ENCODE measurements around the gene ERAS. TPM values are rescaled to one million over a fixed set of nuclear protein-coding genes. Genes with fewer than 3 reads are reported as not detected.

Gene ERAS, protein sequence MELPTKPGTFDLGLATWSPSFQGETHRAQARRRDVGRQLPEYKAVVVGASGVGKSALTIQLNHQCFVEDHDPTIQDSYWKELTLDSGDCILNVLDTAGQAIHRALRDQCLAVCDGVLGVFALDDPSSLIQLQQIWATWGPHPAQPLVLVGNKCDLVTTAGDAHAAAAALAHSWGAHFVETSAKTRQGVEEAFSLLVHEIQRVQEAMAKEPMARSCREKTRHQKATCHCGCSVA
- polyA plus RNA-seq (2013, experiment 1 of 2), result not detected
- not detected for polyA plus RNA-seq (2013, experiment 2 of 2)

DNA sequence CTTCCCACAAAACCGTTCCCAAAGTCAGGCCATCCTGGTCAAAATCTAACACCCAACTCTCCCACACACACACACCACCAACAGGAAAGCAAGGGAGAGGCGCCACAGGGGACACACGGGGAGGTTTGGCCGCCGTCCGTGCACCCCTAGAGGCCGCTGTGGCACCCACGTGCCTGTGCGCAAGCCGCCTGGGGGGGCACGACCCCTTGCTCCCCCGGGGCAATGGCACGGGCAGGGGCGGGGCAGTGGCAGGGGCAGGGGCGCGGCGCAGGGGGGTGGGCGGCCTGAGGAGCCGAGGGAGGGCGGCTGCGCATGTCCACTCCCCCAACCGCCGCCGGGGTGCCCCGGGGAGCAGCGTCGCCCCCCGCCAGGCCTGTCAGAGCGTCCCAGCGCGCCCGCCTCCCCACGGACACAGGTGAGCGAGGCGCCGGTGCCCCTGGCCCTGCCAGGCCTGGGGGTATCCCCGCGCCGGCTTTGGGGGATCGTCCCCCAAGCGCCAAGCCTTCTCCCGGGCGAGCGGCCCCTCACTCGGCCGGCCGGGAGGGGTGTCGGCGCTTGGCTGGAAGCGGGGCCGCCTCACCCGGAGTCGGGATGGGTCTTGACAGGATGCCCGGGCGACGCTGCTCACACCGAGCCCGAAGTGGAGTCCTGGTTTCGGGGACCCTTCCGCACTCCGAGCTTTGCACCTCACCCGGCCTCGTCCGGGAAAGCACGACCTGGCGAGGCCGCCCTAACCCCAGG is at the start of gene ERAS:
Gene ERAS, plus strand, starts transcription at position 379 of the 741 bp plus-strand sequence. CDS start 2,611 bp downstream, outside the sequence.
- Histone ChIP-seq H3K36me3 (ENCODE audit: control insufficient read depth, insufficient read depth, low read length) (peaks cover 28% of the 10 kb centered on the region), H3K4me3 (ENCODE audit: extremely low read depth, insufficient read depth, low read length, poor library complexity, severe bottlenecking) (no peak within 1 kb of the TSS), H3K9me3 (ENCODE audit: control insufficient read depth, low read length) (no peaks in the 10 kb centered on the region), H3K4me1 (ENCODE audit: control insufficient read depth, insufficient read depth, low read length, poor library complexity, severe bottlenecking) (no peaks in the 10 kb centered on the region), H3K27ac (ENCODE audit: low read depth, low read length, severe bottlenecking) (no peak within 1 kb of the TSS)
- WGBS, 2 experiments (ENCODE audit: insufficient coverage in 2 of 2), result 97 to 99% methylated on average over 25 to 44 of the region's 67 CpGs

DNA sequence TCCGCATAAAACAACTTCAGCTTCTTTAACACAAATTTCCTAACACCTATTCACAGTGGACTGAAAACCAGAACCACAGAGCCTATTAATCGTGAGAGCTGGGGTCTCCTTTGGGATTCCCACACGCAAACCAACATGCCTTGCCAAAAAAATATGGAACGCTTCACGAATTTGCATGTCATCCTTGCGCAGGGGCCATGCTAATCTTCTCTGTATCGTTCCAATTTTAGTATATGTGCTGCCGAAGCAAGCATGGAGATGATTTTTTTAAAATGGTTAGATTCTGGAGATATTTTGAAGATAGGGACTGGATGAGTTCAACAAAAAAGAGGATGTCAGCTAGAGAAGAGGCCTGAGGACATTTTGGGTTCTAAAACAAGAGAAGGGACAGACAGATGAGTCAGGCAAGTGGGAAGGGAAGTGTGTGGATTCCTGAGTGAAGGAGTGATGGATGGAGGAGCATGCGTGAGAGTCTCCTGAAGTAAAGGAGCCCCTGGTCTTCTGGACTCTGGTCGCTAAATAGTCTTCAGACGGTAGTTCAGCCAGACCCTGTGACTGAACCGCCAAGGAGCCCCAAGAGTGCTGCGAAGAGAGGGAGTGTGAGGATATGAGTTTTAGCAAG is 49.4 kb upstream of the ERAS start:
- WGBS, 2 experiments (ENCODE audit: insufficient coverage in 2 of 2), result 87 to 90% methylated on average over 2 to 4 of the region's 13 CpGs
- H3K9me3 ChIP-seq (ENCODE audit: control insufficient read depth, low read length), result no peaks in the 10 kb centered on the region
- H3K4me3 ChIP-seq (ENCODE audit: extremely low read depth, insufficient read depth, low read length, poor library complexity, severe bottlenecking), result no peak overlapping the region
- H3K4me1 ChIP-seq (ENCODE audit: control insufficient read depth, insufficient read depth, low read length, poor library complexity, severe bottlenecking), result no peaks in the 10 kb centered on the region
- no peaks in the 10 kb centered on the region for H3K36me3 ChIP-seq (ENCODE audit: control insufficient read depth, insufficient read depth, low read length)
- no peak overlapping the region for H3K27ac ChIP-seq (ENCODE audit: low read depth, low read length, severe bottlenecking)

DNA sequence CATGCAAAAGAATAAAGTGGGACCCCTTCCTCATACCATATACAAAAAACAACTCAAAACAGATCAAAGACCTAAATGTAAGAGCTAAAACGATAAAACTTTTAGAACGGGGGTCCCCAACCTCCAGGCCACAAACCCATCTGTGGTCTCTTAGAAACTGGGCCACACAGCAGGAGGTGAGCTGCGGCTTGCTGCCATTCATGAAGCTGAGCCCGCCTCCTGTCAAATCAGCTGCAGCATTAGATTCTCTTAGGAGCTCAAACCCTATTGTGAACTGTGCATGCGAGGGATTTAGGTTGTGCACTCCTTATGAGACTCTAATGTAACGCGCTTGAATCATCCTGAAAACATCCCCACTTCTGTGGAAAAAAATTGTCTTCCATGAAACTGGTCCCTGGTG is 46.9 kb upstream of the ERAS start:
- WGBS, 2 experiments (ENCODE audit: insufficient coverage in 2 of 2), result 69 to 89% methylated on average over 3 to 4 of the region's 7 CpGs
- no peak overlapping the region for H3K27ac ChIP-seq (ENCODE audit: low read depth, low read length, severe bottlenecking)
- no peaks in the 10 kb centered on the region for H3K4me1 ChIP-seq (ENCODE audit: control insufficient read depth, insufficient read depth, low read length, poor library complexity, severe bottlenecking)
- H3K4me3 ChIP-seq (ENCODE audit: extremely low read depth, insufficient read depth, low read length, poor library complexity, severe bottlenecking), result no peak overlapping the region
- H3K9me3 ChIP-seq (ENCODE audit: control insufficient read depth, low read length), result no peaks in the 10 kb centered on the region
- no peaks in the 10 kb centered on the region for H3K36me3 ChIP-seq (ENCODE audit: control insufficient read depth, insufficient read depth, low read length)

DNA sequence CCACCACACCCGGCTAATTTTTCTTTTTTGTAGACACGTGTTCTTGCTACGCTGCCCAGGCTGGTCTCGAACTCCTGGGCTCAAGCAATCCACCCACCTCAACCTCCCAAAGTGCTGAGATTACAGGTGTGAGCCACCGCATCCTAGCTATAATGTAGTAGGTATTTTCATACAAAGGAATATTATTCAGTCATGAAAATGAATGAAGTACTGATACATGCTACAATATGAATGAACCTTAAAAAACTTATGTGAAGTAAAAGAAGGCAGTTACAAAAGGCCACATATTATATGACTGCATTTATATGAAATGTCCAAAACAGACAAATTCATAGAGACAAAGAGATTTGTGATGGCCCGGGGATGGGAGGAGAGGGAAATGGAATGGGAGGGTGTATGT is 44.6 kb upstream of the ERAS start:
- Histone ChIP-seq H3K36me3 (ENCODE audit: control insufficient read depth, insufficient read depth, low read length) (no peaks in the 10 kb centered on the region), H3K4me1 (ENCODE audit: control insufficient read depth, insufficient read depth, low read length, poor library complexity, severe bottlenecking) (no peaks in the 10 kb centered on the region), H3K9me3 (ENCODE audit: control insufficient read depth, low read length) (no peaks in the 10 kb centered on the region), H3K27ac (ENCODE audit: low read depth, low read length, severe bottlenecking) (no peak overlapping the region), H3K4me3 (ENCODE audit: extremely low read depth, insufficient read depth, low read length, poor library complexity, severe bottlenecking) (no peak overlapping the region)
- WGBS, 2 experiments (ENCODE audit: insufficient coverage in 2 of 2), result 100% methylated on average over 1 to 4 of the region's 6 CpGs

DNA sequence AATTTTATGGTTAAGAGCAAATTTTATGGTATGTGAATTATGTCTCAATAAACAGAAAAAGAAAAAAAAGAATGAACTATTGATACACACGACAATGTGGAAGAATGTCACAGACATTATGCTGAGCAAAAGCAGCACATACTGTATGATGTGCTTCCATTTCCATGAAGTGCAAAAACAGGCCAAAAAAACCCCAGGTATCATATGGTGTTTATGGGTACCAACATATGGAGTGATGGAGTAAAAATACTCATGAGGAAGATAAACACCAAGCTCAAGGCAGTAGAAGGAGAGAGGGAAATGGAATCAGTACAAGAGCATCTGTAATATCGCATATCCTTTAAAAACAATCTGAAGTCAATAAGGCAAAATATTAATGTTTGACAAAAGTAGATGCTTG is 44.1 kb upstream of the ERAS start:
- Histone ChIP-seq H3K4me3 (ENCODE audit: extremely low read depth, insufficient read depth, low read length, poor library complexity, severe bottlenecking) (no peak overlapping the region), H3K4me1 (ENCODE audit: control insufficient read depth, insufficient read depth, low read length, poor library complexity, severe bottlenecking) (no peaks in the 10 kb centered on the region), H3K9me3 (ENCODE audit: control insufficient read depth, low read length) (no peaks in the 10 kb centered on the region), H3K27ac (ENCODE audit: low read depth, low read length, severe bottlenecking) (no peak overlapping the region), H3K36me3 (ENCODE audit: control insufficient read depth, insufficient read depth, low read length) (no peaks in the 10 kb centered on the region)
- WGBS, 2 experiments (ENCODE audit: insufficient coverage in 2 of 2), result no CpG with 5 or more reads among the region's 2 CpGs

DNA sequence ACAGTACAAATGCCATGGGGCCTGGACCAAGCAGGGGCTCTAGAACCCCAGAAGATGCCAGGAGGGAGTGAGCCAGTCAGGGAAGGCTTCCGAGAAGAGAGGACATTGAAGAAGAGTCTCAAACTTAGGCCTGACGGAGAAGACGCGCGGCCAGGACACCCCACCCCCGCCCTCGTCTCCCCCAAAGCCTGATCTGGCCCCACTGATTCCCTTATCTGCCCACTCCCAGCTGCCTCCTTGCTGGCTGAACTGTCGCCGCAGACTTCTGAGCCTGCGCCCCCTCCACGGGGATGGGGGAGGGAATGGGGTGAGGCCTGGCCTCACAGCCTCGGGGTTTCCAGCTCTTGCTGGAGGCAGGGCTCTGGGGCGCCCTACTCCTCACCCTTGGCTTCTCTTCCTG is 43.5 kb upstream of the ERAS start:
- Histone ChIP-seq H3K4me3 (ENCODE audit: extremely low read depth, insufficient read depth, low read length, poor library complexity, severe bottlenecking) (no peak overlapping the region), H3K27ac (ENCODE audit: low read depth, low read length, severe bottlenecking) (no peak overlapping the region), H3K9me3 (ENCODE audit: control insufficient read depth, low read length) (no peaks in the 10 kb centered on the region), H3K4me1 (ENCODE audit: control insufficient read depth, insufficient read depth, low read length, poor library complexity, severe bottlenecking) (no peaks in the 10 kb centered on the region), H3K36me3 (ENCODE audit: control insufficient read depth, insufficient read depth, low read length) (no peaks in the 10 kb centered on the region)
- 100% methylated on average over 1 of the region's 13 CpGs; no CpG with 5 or more reads in 1 of the 2 experiments for WGBS, 2 experiments (ENCODE audit: insufficient coverage in 2 of 2)

DNA sequence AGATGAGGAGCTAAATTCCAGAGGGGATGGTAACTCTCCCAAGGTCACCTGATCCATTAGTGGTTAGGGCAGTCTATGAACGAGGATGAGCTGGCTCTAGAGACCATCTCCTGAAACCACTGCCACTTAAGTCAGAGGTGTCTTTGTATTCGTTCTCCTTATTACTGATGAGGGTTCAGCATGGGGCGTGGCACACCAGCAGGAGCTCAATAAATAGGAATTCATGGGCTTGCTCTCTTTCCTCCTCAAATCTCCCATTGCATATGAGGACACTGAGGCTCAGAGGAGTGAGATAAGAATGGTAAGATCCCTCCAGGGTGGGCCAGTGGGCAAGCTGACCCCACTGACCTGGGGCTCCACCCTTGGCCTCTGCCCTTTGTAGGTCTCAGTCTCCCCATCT is 41.6 kb upstream of the ERAS start:
- 40% methylated on average over 2 of the region's 3 CpGs; no CpG with 5 or more reads in 1 of the 2 experiments for WGBS, 2 experiments (ENCODE audit: insufficient coverage in 2 of 2)

DNA sequence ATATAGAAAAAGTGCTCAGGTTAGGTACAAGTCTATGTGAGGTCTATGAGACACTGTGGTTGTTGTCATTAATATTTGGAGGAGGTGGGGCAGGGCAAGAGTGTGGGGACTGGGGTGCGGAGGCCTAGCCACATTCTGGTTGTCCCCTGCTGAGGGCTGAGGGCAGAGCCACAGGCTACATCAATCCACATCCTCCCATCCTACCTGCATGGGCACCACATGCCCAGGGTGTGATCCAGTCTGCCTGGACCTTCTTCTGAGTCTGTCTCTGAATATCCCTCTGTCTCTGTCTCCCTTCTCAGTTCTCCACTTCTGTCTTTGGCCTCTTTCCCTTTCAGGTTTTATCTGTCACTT is 41.1 kb upstream of the ERAS start:
- no peaks in the 10 kb centered on the region for H3K4me1 ChIP-seq (ENCODE audit: control insufficient read depth, insufficient read depth, low read length, poor library complexity, severe bottlenecking)
- no CpG with 5 or more reads among the region's 1 CpG for WGBS, 2 experiments (ENCODE audit: insufficient coverage in 2 of 2)
- H3K27ac ChIP-seq (ENCODE audit: low read depth, low read length, severe bottlenecking), result no peak overlapping the region
- H3K4me3 ChIP-seq (ENCODE audit: extremely low read depth, insufficient read depth, low read length, poor library complexity, severe bottlenecking), result no peak overlapping the region
- no peaks in the 10 kb centered on the region for H3K36me3 ChIP-seq (ENCODE audit: control insufficient read depth, insufficient read depth, low read length)
- no peaks in the 10 kb centered on the region for H3K9me3 ChIP-seq (ENCODE audit: control insufficient read depth, low read length)

More for the DNA sequence above, 41.6 kb upstream of the ERAS start:
- Histone ChIP-seq H3K9me3 (ENCODE audit: control insufficient read depth, low read length) (no peaks in the 10 kb centered on the region), H3K4me3 (ENCODE audit: extremely low read depth, insufficient read depth, low read length, poor library complexity, severe bottlenecking) (no peak overlapping the region), H3K4me1 (ENCODE audit: control insufficient read depth, insufficient read depth, low read length, poor library complexity, severe bottlenecking) (no peaks in the 10 kb centered on the region), H3K27ac (ENCODE audit: low read depth, low read length, severe bottlenecking) (no peak overlapping the region), H3K36me3 (ENCODE audit: control insufficient read depth, insufficient read depth, low read length) (no peaks in the 10 kb centered on the region)

DNA sequence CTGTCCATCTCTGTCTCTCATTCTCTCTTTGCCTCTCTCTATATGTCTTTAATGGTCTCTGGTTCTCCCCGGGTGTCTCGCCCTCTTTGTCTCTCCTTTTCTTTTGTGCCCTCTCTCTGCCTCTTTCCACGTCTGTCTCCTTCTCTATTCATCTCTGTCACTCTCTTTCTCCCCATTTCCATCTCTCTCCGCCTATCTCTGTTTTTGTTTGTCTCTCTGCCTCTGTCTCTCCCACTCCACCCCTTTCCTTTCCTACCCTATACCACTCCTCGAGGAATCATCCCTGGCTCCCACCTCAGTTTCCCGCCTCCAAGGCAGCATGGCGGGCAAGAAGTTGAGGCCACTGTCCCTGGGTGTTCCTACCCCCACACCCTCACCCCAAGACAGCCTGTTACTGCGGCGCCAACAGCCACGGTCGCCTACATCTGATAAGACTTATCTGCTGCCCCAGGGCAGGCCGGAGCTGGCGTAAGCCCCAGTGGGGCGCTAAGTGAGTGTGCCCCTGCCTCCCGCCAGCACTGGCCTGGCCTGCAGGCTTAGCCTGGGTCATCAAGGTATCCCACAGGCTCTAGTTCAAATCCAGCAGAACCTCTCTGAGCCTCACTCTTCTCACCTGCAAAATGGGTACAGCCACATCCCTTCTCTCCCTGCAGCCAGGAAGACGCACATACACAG is 40.6 kb upstream of the ERAS start:
- Histone ChIP-seq H3K9me3 (ENCODE audit: control insufficient read depth, low read length) (no peaks in the 10 kb centered on the region), H3K36me3 (ENCODE audit: control insufficient read depth, insufficient read depth, low read length) (no peaks in the 10 kb centered on the region), H3K27ac (ENCODE audit: low read depth, low read length, severe bottlenecking) (no peak overlapping the region), H3K4me3 (ENCODE audit: extremely low read depth, insufficient read depth, low read length, poor library complexity, severe bottlenecking) (no peak overlapping the region), H3K4me1 (ENCODE audit: control insufficient read depth, insufficient read depth, low read length, poor library complexity, severe bottlenecking) (no peaks in the 10 kb centered on the region)
- WGBS, 2 experiments (ENCODE audit: insufficient coverage in 2 of 2), result 80 to 86% methylated on average over 7 to 13 of the region's 16 CpGs

DNA sequence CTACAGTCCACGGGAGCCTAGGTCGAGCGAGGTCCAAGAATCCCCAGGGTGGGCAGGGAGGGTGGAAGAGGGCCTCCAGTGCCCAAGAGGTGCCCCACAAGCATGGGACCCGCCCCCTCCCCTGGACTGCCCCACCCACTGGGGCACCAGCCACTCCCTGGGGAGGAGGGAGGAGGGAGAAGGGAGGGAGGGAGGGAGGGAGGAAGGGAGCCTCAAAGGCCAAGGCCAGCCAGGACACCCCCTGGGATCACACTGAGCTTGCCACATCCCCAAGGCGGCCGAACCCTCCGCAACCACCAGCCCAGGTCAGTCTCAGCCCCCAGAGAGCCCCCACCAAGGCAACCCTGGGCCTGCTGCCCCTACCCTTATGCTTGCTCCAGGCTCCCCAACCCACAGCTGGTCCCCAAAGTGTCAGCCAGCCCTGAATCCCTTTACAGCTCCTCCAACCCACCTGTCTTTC is 39.9 kb upstream of the ERAS start, which contains the start of gene GATA1:
Gene GATA1, plus strand, starts transcription at position 250 of the 460 bp plus-strand sequence. CDS start 4,520 bp downstream, outside the sequence.
- Histone ChIP-seq H3K4me1 (ENCODE audit: control insufficient read depth, insufficient read depth, low read length, poor library complexity, severe bottlenecking) (no peaks in the 10 kb centered on the region), H3K4me3 (ENCODE audit: extremely low read depth, insufficient read depth, low read length, poor library complexity, severe bottlenecking) (no peak within 1 kb of the TSS), H3K9me3 (ENCODE audit: control insufficient read depth, low read length) (no peaks in the 10 kb centered on the region), H3K36me3 (ENCODE audit: control insufficient read depth, insufficient read depth, low read length) (no peaks in the 10 kb centered on the region), H3K27ac (ENCODE audit: low read depth, low read length, severe bottlenecking) (no peak within 1 kb of the TSS)
- no CpG with 5 or more reads among the region's 7 CpGs for WGBS, 2 experiments (ENCODE audit: insufficient coverage in 2 of 2)
